ENCODE measurements around the gene SFT2D2.
A peak's percentile ranks its signal among the peaks of the same experiment; 100 is the strongest.
"Not testable (repeated sequence)": the region's sequence is repeated elsewhere in the genome, so short reads cannot be mapped to it uniquely, and the experiment has no call there.

Gene SFT2D2

GRCh38 chr1:168225476-168226190, at the start of gene SFT2D2:
Gene SFT2D2, plus strand, starts transcription at chr1:168226004. Its CDS starts 76 bp downstream, at chr1:168226080.
- peak within 1 kb of the TSS; percentile 100 for H3K4me3 ChIP-seq (ENCODE audit: low read depth, low read length)
- TF ChIP-seq CTCF (IDR thresholded peaks at IDR 0.05; ENCODE audit: borderline replicate concordance, insufficient read depth, low read depth, low read length), result no peak

- TF ChIP-seq CTCF (IDR thresholded peaks at IDR 0.05; ENCODE audit: borderline replicate concordance, insufficient read depth, low read depth, low read length), result no peak
- H3K4me3 ChIP-seq (ENCODE audit: low read depth, low read length), result peak overlapping the region; percentile 83
These were observed 47.6 kb upstream of the SFT2D2 start for GRCh38 chr1:168178227-168178637.

- H3K4me3 ChIP-seq (ENCODE audit: low read depth, low read length), result peak within 1 kb of the TSS; percentile 83
- TF ChIP-seq CTCF (IDR thresholded peaks at IDR 0.05; ENCODE audit: borderline replicate concordance, insufficient read depth, low read depth, low read length), result peak; percentile 61
These were observed 47.0 kb upstream of the SFT2D2 start, which contains the start of gene TIPRL for GRCh38 chr1:168178638-168179437. Gene TIPRL, plus strand, starts transcription at chr1:168178962. Its CDS starts 116 bp downstream, at chr1:168179078.

- H3K4me3 ChIP-seq (ENCODE audit: low read depth, low read length), result peak overlapping the region; percentile 83
- no peak for TF ChIP-seq CTCF (IDR thresholded peaks at IDR 0.05; ENCODE audit: borderline replicate concordance, insufficient read depth, low read depth, low read length)
These were observed 46.2 kb upstream of the SFT2D2 start for GRCh38 chr1:168179438-168180147.

- TF ChIP-seq CTCF (IDR thresholded peaks at IDR 0.05; ENCODE audit: borderline replicate concordance, insufficient read depth, low read depth, low read length), result no peak
- H3K4me3 ChIP-seq (ENCODE audit: low read depth, low read length), result peak overlapping the region; percentile 83
These were observed 45.7 kb upstream of the SFT2D2 start for GRCh38 chr1:168180148-168180524.

GRCh38 chr1:168181063-168181720, 44.6 kb upstream of the SFT2D2 start:
- H3K4me3 ChIP-seq (ENCODE audit: low read depth, low read length), result not testable (repeated sequence)

GRCh38 chr1:168187177-168187576, 38.6 kb upstream of the SFT2D2 start:
- H3K4me3 ChIP-seq (ENCODE audit: low read depth, low read length), result no peak overlapping the region
- TF ChIP-seq CTCF (IDR thresholded peaks at IDR 0.05; ENCODE audit: borderline replicate concordance, insufficient read depth, low read depth, low read length), result no peak
